DND-41 (cell line): ENCODE data around the gene SUMF1.

Experiments used
- EZH2 ChIP-seq: IDR thresholded peaks from 3 replicates; pipeline ENCODE4 v1.6.1; 2012; ENCODE audit warnings: borderline replicate concordance, low read depth, mild to moderate bottlenecking, moderate library complexity, low read length, inconsistent platforms; ENCODE audit not compliant: severe bottlenecking
- TF ChIP-seq, protein P1 (sequence below): IDR thresholded peaks from 2 replicates; pipeline ENCODE4 v1.5.1; 2012; ENCODE audit warnings: borderline replicate concordance, low read length, moderate library complexity, mild to moderate bottlenecking; ENCODE audit not compliant: poor library complexity, severe bottlenecking; ENCODE audit errors: extremely low read depth

DNA sequence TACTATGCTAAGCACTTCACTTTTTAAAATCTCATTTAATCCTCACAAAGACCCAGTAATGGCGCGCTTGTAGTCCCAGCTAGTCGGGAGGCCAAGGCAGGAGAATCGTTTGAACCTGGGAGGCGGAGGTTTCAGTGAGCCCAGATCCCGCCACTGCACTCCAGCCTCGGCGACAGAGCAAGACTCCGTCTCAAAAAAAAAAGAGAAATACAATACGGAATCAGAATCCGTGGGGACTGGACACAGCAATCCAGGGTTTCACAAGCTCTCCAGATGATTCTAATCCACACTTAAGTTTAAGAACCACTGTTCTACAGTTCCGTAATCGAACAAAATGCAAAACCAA lies 426 bp upstream of the SUMF1 start:
- TF ChIP-seq EZH2, result no peak
- TF ChIP-seq, protein P1, sequence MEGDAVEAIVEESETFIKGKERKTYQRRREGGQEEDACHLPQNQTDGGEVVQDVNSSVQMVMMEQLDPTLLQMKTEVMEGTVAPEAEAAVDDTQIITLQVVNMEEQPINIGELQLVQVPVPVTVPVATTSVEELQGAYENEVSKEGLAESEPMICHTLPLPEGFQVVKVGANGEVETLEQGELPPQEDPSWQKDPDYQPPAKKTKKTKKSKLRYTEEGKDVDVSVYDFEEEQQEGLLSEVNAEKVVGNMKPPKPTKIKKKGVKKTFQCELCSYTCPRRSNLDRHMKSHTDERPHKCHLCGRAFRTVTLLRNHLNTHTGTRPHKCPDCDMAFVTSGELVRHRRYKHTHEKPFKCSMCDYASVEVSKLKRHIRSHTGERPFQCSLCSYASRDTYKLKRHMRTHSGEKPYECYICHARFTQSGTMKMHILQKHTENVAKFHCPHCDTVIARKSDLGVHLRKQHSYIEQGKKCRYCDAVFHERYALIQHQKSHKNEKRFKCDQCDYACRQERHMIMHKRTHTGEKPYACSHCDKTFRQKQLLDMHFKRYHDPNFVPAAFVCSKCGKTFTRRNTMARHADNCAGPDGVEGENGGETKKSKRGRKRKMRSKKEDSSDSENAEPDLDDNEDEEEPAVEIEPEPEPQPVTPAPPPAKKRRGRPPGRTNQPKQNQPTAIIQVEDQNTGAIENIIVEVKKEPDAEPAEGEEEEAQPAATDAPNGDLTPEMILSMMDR, result no peak
